Caco-2 (cell line): ENCODE data around the gene CHRD. TPM values are rescaled to one million over a fixed set of nuclear protein-coding genes. Genes with fewer than 3 reads are reported as not detected.
A peak's percentile ranks its signal among the peaks of the same experiment; 100 is the strongest.
"Not testable (repeated sequence)": the region's sequence is repeated elsewhere in the genome, so short reads cannot be mapped to it uniquely, and the experiment has no call there.

Experiments
- BruUV-seq: library from RNA; stranded (reverse); fragments of 400-500 nt; replicated peaks from 2 replicates; lab custom pipeline; 2021; lab: Mats Ljungman, UMichigan
- CTCF ChIA-PET: fragments of 300-600 bp; sonication (Branson Sonifier 250); formaldehyde crosslinking; loops from one replicate; lab custom pipeline; 2022; ENCODE audit warnings: antibody characterized with exemption; lab: Charles Lee
- POLR2A ChIA-PET: fragments of 300-600 bp; sonication (Branson Sonifier 250); formaldehyde crosslinking; loops from one replicate; lab custom pipeline; 2022; ENCODE audit warnings: antibody characterized with exemption; lab: Charles Lee
- DNase-seq, 2 experiments: peaks; one replicate each; pipeline versions ENCODE4 v3.0.0 to v3.0.0-alpha.2; 2020 to 2022
- H3K27me3 ChIP-seq: replicated peaks from 2 replicates; pipeline ENCODE4 v1.6.0; 2011; ENCODE audit warnings: low read length; ENCODE audit not compliant: control insufficient read depth, insufficient read depth
- H3K36me3 ChIP-seq: 2 replicates; pipeline ENCODE4 v1.5.1; 2011; ENCODE audit warnings: low read length; ENCODE audit not compliant: control insufficient read depth, insufficient read depth
- H3K4me1 ChIP-seq: fragments of 250-450 bp; sonication (Bioruptor Pico); 2 replicates; pipeline ENCODE4 v1.5.1; 2020; ENCODE audit warnings: mild to moderate bottlenecking
- H3K4me3 ChIP-seq: 2 replicates; pipeline ENCODE4 v1.5.1; 2011; ENCODE audit warnings: low read depth, mild to moderate bottlenecking, control low read depth, low read length
- H3K9me3 ChIP-seq: fragments of 250-450 bp; sonication (Bioruptor Pico); 2 replicates; pipeline ENCODE4 v1.5.1; 2020; ENCODE audit warnings: mild to moderate bottlenecking, moderate library complexity
- H3K27ac Mint-ChIP-seq: one replicate; pipeline ENCODE4 v1.8.0; 2022; ENCODE audit warnings: mixed read lengths; ENCODE audit not compliant: unreplicated experiment
- H3K27me3 Mint-ChIP-seq: one replicate; pipeline ENCODE4 v1.8.0; 2022; ENCODE audit warnings: mixed read lengths; ENCODE audit not compliant: insufficient read depth, unreplicated experiment
- H3K36me3 Mint-ChIP-seq: one replicate; pipeline ENCODE4 v1.8.0; 2022; ENCODE audit warnings: mild to moderate bottlenecking, mixed read lengths; ENCODE audit not compliant: insufficient read depth, unreplicated experiment
- H3K4me1 Mint-ChIP-seq: one replicate; pipeline ENCODE4 v1.8.0; 2022; ENCODE audit warnings: low read depth, mixed read lengths; ENCODE audit not compliant: unreplicated experiment
- H3K4me3 Mint-ChIP-seq: one replicate; pipeline ENCODE4 v1.8.0; 2022; ENCODE audit warnings: mild to moderate bottlenecking, moderate library complexity, mixed read lengths; ENCODE audit not compliant: unreplicated experiment
- H3K9me3 Mint-ChIP-seq: one replicate; pipeline ENCODE4 v1.8.0; 2022; ENCODE audit warnings: mixed read lengths; ENCODE audit not compliant: unreplicated experiment
- intact Hi-C: fragments of 100-400 bp; cut with micrococcal nuclease; formaldehyde crosslinking; loops from one replicate; pipeline ENCODE4 v1.10.0; 2022; ENCODE audit not compliant: unreplicated experiment
- total RNA-seq: library from RNA; stranded (reverse); gene quantifications from 2 replicates; pipeline ENCODE4 v1.2.3, GENCODE V29; 2022
- TF ChIP-seq, protein P1 (sequence below), 2 experiments: fragments of 200-600 bp in 1 of 2; IDR thresholded peaks; 1 replicate in 1 of 2; 2 replicates in 1 of 2; pipeline versions ENCODE4 v1.5.1 to v1.8.0; 2011 to 2022; ENCODE audit warnings: antibody characterized with exemption in 1 of 2, control low read depth in 1 of 2, inconsistent platforms in 1 of 2, low read depth in 1 of 2, low read length in 1 of 2, mild to moderate bottlenecking in 1 of 2, moderate library complexity in 1 of 2; ENCODE audit not compliant: insufficient read depth in 1 of 2, severe bottlenecking in 1 of 2, unreplicated experiment in 1 of 2

Gene CHRD
- total RNA-seq, 1 experiment from 2014 or later = 6.4 TPM

GRCh38 chr3:184337981-184338380 is 41.9 kb upstream of the CHRD start:
- TF ChIP-seq, protein P1, sequence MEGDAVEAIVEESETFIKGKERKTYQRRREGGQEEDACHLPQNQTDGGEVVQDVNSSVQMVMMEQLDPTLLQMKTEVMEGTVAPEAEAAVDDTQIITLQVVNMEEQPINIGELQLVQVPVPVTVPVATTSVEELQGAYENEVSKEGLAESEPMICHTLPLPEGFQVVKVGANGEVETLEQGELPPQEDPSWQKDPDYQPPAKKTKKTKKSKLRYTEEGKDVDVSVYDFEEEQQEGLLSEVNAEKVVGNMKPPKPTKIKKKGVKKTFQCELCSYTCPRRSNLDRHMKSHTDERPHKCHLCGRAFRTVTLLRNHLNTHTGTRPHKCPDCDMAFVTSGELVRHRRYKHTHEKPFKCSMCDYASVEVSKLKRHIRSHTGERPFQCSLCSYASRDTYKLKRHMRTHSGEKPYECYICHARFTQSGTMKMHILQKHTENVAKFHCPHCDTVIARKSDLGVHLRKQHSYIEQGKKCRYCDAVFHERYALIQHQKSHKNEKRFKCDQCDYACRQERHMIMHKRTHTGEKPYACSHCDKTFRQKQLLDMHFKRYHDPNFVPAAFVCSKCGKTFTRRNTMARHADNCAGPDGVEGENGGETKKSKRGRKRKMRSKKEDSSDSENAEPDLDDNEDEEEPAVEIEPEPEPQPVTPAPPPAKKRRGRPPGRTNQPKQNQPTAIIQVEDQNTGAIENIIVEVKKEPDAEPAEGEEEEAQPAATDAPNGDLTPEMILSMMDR (IDR thresholded peaks at IDR 0.05; ENCODE audit: insufficient read depth in 1 of 2, low read depth in 1 of 2, low read length in 1 of 2, severe bottlenecking in 1 of 2, unreplicated experiment in 1 of 2) = no peak
- Mint-ChIP-seq H3K27ac (peak overlapping the region; percentile 73), H3K9me3 (no peaks in the 10 kb centered on the region), H3K4me3 (no peak overlapping the region), H3K36me3 (peaks cover 59% of the 10 kb centered on the region), H3K4me1 (no peaks in the 10 kb centered on the region), H3K27me3 (no peaks in the 10 kb centered on the region)
- Histone ChIP-seq H3K4me1 (no peaks in the 10 kb centered on the region), H3K27me3 (no peaks in the 10 kb centered on the region), H3K4me3 (no peak overlapping the region), H3K36me3 (peaks cover 6% of the 10 kb centered on the region; the same call in 1 of the 2 replicates), H3K9me3 (no peaks in the 10 kb centered on the region)
- intact Hi-C loops = no loop called here
- no peak for DNase-seq
- ChIA-PET CTCF (no interaction called here), POLR2A (interaction anchor here (0.5 kb wide), 1 partner anchor 858 kb away, joined by 3 read pairs; no protein-coding TSS in a partner anchor)
- BruUV-seq = no TSS peak

- Mint-ChIP-seq H3K4me1 (no peaks in the 10 kb centered on the region), H3K27ac (no peak overlapping the region), H3K4me3 (no peak overlapping the region), H3K9me3 (no peaks in the 10 kb centered on the region), H3K36me3 (peaks cover 53% of the 10 kb centered on the region), H3K27me3 (no peaks in the 10 kb centered on the region)
- Histone ChIP-seq H3K36me3 (peaks cover 4% of the 10 kb centered on the region; the same call in 1 of the 2 replicates), H3K9me3 (no peaks in the 10 kb centered on the region), H3K4me3 (no peak overlapping the region), H3K27me3 (no peaks in the 10 kb centered on the region), H3K4me1 (no peaks in the 10 kb centered on the region)
- ChIA-PET POLR2A (no interaction called here), CTCF (no interaction called here)
- TF ChIP-seq, protein P1 (IDR thresholded peaks at IDR 0.05; ENCODE audit: insufficient read depth in 1 of 2, low read depth in 1 of 2, low read length in 1 of 2, severe bottlenecking in 1 of 2, unreplicated experiment in 1 of 2) = peak in 1 of 2 experiments; percentile 14
- DNase-seq = no peak
- no TSS peak for BruUV-seq
- intact Hi-C loops = no loop called here
Measured at GRCh38 chr3:184338511-184338945, 41.3 kb upstream of the CHRD start.

- Mint-ChIP-seq H3K4me3 (no peak overlapping the region), H3K27me3 (no peaks in the 10 kb centered on the region), H3K9me3 (no peaks in the 10 kb centered on the region), H3K27ac (no peak overlapping the region), H3K4me1 (no peaks in the 10 kb centered on the region), H3K36me3 (peaks cover 49% of the 10 kb centered on the region)
- CTCF ChIA-PET = no interaction called here
- Histone ChIP-seq H3K4me3 (no peak overlapping the region), H3K4me1 (no peaks in the 10 kb centered on the region), H3K36me3 (peaks cover 3% of the 10 kb centered on the region; the same call in 1 of the 2 replicates), H3K27me3 (no peaks in the 10 kb centered on the region), H3K9me3 (no peaks in the 10 kb centered on the region)
- POLR2A ChIA-PET = no interaction called here
- intact Hi-C loops = no loop called here
- no TSS peak for BruUV-seq
- DNase-seq = no peak
- TF ChIP-seq, protein P1 (IDR thresholded peaks at IDR 0.05; ENCODE audit: insufficient read depth in 1 of 2, low read depth in 1 of 2, low read length in 1 of 2, severe bottlenecking in 1 of 2, unreplicated experiment in 1 of 2) = no peak
Measured at GRCh38 chr3:184339001-184339400, 40.9 kb upstream of the CHRD start.

- H3K4me1 ChIP-seq, H3K27me3 Mint-ChIP-seq, H3K4me1 Mint-ChIP-seq: not testable (repeated sequence)
Measured at GRCh38 chr3:184339451-184340135, 40.3 kb upstream of the CHRD start.

More at GRCh38 chr3:184339451-184340135, 40.3 kb upstream of the CHRD start:
- H3K4me3 Mint-ChIP-seq, intact Hi-C loops, H3K9me3 Mint-ChIP-seq, BruUV-seq, H3K27me3 ChIP-seq, H3K27ac Mint-ChIP-seq, H3K9me3 ChIP-seq, H3K4me3 ChIP-seq, POLR2A ChIA-PET, CTCF ChIA-PET, H3K36me3 ChIP-seq, DNase-seq: not testable (repeated sequence)
- H3K36me3 Mint-ChIP-seq = peaks cover 43% of the 10 kb centered on the region
